Breast epithelium (tissue), 4 donors: ENCODE measurements around the gene PDYN. TPM values are rescaled to one million over a fixed set of nuclear protein-coding genes. Genes with fewer than 3 reads are reported as not detected.

Experiments used
- DNase-seq, 2 donors: peaks; one replicate each; pipeline ENCODE4 v3.0.0-alpha.2; 2019; ENCODE audit warnings: low spot score in 2 of 2
- H3K27ac ChIP-seq, 2 donors: fragments of 200-600 bp; sonication (generic) in 1 of 2; one replicate each; pipeline ENCODE4 v1.5.1; 2016 to 2019; ENCODE audit warnings: mild to moderate bottlenecking in 1 of 2
- H3K27me3 ChIP-seq, 2 donors: fragments of 200-600 bp; sonication (generic) in 1 of 2; one replicate each; pipeline versions ENCODE4 v1.5.1 to v1.6.0; 2017 to 2019; ENCODE audit warnings: control low read depth in 1 of 2, mild to moderate bottlenecking in 1 of 2
- H3K36me3 ChIP-seq: fragments of 200-600 bp; one replicate; pipeline ENCODE4 v1.5.1; 2019
- H3K4me1 ChIP-seq, 2 donors: fragments of 200-600 bp; sonication (generic); one replicate each; pipeline ENCODE4 v1.5.1; 2016 to 2019; ENCODE audit warnings: control low read depth in 1 of 2
- H3K4me3 ChIP-seq, 3 donors: fragments of 200-600 bp; sonication (generic); 1 replicate in 2 of 3; 2 replicates in 1 of 3; pipeline ENCODE4 v1.5.1; 2016 to 2019; ENCODE audit warnings: mild to moderate bottlenecking in 3 of 3, moderate library complexity in 2 of 3
- H3K9me3 ChIP-seq, 2 donors: fragments of 200-600 bp; sonication (generic) in 1 of 2; one replicate each; pipeline ENCODE4 v1.5.1; 2016 to 2019; ENCODE audit warnings: control low read depth in 1 of 2
- CTCF ChIP-seq, 3 donors: fragments of 450-650 bp; IDR thresholded peaks; one replicate each; pipeline ENCODE4 v1.5.1; 2016 to 2017; ENCODE audit warnings: antibody characterized with exemption in 3 of 3, mild to moderate bottlenecking in 3 of 3, moderate library complexity in 3 of 3
- POLR2A ChIP-seq: fragments of 450-650 bp; IDR thresholded peaks from one replicate; pipeline ENCODE4 v1.6.1; 2016; ENCODE audit warnings: antibody characterized with exemption, mild to moderate bottlenecking, moderate library complexity
- POLR2AphosphoS5 ChIP-seq, 3 donors: sonication (generic); formaldehyde crosslinking; IDR thresholded peaks; one replicate each; pipeline ENCODE4 v1.6.1; 2017; ENCODE audit warnings: antibody characterized with exemption in 3 of 3
- intact Hi-C: fragments of 100-400 bp; cut with DNase I; formaldehyde crosslinking; loops from one replicate; pipeline ENCODE4 v1.15.1; 2023; ENCODE audit warnings: low total_unique reads
- total RNA-seq, 3 donors: library from RNA; depleted of rRNA; stranded (reverse); fragments of >200 nt; gene quantifications; one replicate each; pipeline ENCODE4 v1.1.0, GENCODE V29; 2016

The PDYN gene
- total RNA-seq, 3 donors from 2014 or later = not detected

GRCh38 chr20:1982686-1983085, 11.2 kb downstream of the PDYN start:
- Histone ChIP-seq H3K27me3 (peaks cover 0 to 21% of the 10 kb centered on the region in 2 donors), H3K4me3 (no peak overlapping the region), H3K4me1 (no peaks in the 10 kb centered on the region), H3K9me3 (no peaks in the 10 kb centered on the region), H3K36me3 (no peaks in the 10 kb centered on the region), H3K27ac (no peak overlapping the region)
- no peak for DNase-seq
- TF ChIP-seq POLR2AphosphoS5 (IDR thresholded peaks at IDR 0.05) = no peak
- TF ChIP-seq CTCF (IDR thresholded peaks at IDR 0.05) = no peak
- TF ChIP-seq POLR2A = no peak
- intact Hi-C loops = no loop called here

- Histone ChIP-seq H3K27me3 (peaks cover 0 to 17% of the 10 kb centered on the region in 2 donors), H3K4me1 (no peaks in the 10 kb centered on the region), H3K9me3 (no peaks in the 10 kb centered on the region), H3K27ac (no peak overlapping the region), H3K4me3 (no peak overlapping the region), H3K36me3 (no peaks in the 10 kb centered on the region)
- DNase-seq = no peak
- no peak for TF ChIP-seq CTCF (IDR thresholded peaks at IDR 0.05)
- no peak for TF ChIP-seq POLR2AphosphoS5 (IDR thresholded peaks at IDR 0.05)
- no peak for TF ChIP-seq POLR2A
- intact Hi-C loops = no loop called here
Measured at GRCh38 chr20:1979106-1979778, 14.6 kb downstream of the PDYN start.

GRCh38 chr20:1975291-1975690, 18.6 kb downstream of the PDYN start:
- TF ChIP-seq POLR2AphosphoS5 (IDR thresholded peaks at IDR 0.05) = no peak
- TF ChIP-seq POLR2A = no peak
- no peak for TF ChIP-seq CTCF (IDR thresholded peaks at IDR 0.05)
- H3K27me3 ChIP-seq = peaks cover 0 to 5% of the 10 kb centered on the region in 2 donors
- H3K27ac ChIP-seq = no peak overlapping the region
- no peak overlapping the region for H3K4me3 ChIP-seq
- H3K4me1 ChIP-seq = no peaks in the 10 kb centered on the region
- DNase-seq = no peak
- H3K9me3 ChIP-seq = no peaks in the 10 kb centered on the region
- intact Hi-C loops = no loop called here
- H3K36me3 ChIP-seq = no peaks in the 10 kb centered on the region

- Histone ChIP-seq H3K4me1 (no peaks in the 10 kb centered on the region), H3K9me3 (no peaks in the 10 kb centered on the region), H3K27ac (no peak overlapping the region), H3K36me3 (no peaks in the 10 kb centered on the region), H3K27me3 (no peaks in the 10 kb centered on the region), H3K4me3 (no peak overlapping the region)
- TF ChIP-seq POLR2A (no peak), CTCF (IDR thresholded peaks at IDR 0.05) (no peak), POLR2AphosphoS5 (IDR thresholded peaks at IDR 0.05) (no peak)
- intact Hi-C loops = no loop called here
- DNase-seq = no peak
Measured at GRCh38 chr20:1973601-1974440, 20.0 kb downstream of the PDYN start.
